Measurements from ENCODE around the gene CCNT2.
A peak's percentile ranks its signal among the peaks of the same experiment; 100 is the strongest.
"Not testable (repeated sequence)": the region's sequence is repeated elsewhere in the genome, so short reads cannot be mapped to it uniquely, and the experiment has no call there.

CCNT2 gene

GRCh38 chr2:134976074-134976702 lies 57.6 kb downstream of the CCNT2 start:
- DNase-seq (ENCODE audit: low spot score), result no peak

GRCh38 chr2:134977104-134977503 lies 58.5 kb downstream of the CCNT2 start:
- DNase-seq (ENCODE audit: low spot score), result not testable (repeated sequence)

GRCh38 chr2:134979221-134979620 lies 60.6 kb downstream of the CCNT2 start:
- DNase-seq (ENCODE audit: low spot score), result no peak

GRCh38 chr2:134980639-134981038 lies 62.0 kb downstream of the CCNT2 start:
- no peak for DNase-seq (ENCODE audit: low spot score)

- no peak for DNase-seq (ENCODE audit: low spot score)
Observed at GRCh38 chr2:134982603-134983002, 64.0 kb downstream of the CCNT2 start.

GRCh38 chr2:134985061-134985460 lies 66.4 kb downstream of the CCNT2 start:
- DNase-seq (ENCODE audit: low spot score), result no peak

- DNase-seq (ENCODE audit: low spot score), result peak; percentile 16
Observed at GRCh38 chr2:134988994-134989605, 70.5 kb downstream of the CCNT2 start.

- DNase-seq (ENCODE audit: low spot score), result no peak
Observed at GRCh38 chr2:134999521-134999920, 80.9 kb downstream of the CCNT2 start.

- no peak for DNase-seq (ENCODE audit: low spot score)
Observed at GRCh38 chr2:135002836-135003235, 84.2 kb downstream of the CCNT2 start.

- peak; percentile 48 for DNase-seq (ENCODE audit: low spot score)
Observed at GRCh38 chr2:135004005-135004746, 85.6 kb downstream of the CCNT2 start.

GRCh38 chr2:135005753-135006152 lies 87.1 kb downstream of the CCNT2 start:
- no peak for DNase-seq (ENCODE audit: low spot score)
